Measurements from ENCODE around the gene B4GALNT3.
"Not testable (repeated sequence)": the region's sequence is repeated elsewhere in the genome, so short reads cannot be mapped to it uniquely, and the experiment has no call there.

The B4GALNT3 gene

DNA sequence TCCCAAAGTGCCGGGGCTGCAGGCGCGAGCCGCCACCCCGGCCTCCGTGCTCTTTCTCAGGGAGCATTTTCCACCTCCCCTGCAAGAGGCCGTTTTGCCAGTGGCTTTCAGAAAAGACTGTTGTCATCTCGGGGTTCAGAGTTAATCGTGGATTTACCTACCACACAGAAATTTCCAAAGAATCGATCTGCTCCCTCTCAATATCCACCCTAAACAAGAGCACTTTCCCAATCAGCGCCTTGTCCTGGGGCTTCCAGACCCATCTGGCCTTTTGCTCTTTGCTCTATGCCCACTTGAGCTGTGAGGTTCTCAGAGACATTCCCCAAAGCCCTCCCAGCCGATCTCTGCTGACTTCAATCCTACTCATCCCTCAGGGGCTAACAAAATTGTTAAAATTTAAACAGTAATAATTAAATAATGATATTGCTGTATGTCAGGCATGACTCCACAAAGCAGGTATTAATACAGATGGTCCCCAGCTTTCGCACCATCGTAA, 116.9 kb downstream of the B4GALNT3 start:
- CTCF ChIA-PET = interaction anchor here (0.5 to 2.0 kb wide), 13 partner anchors 11 to 373 kb away, joined by 3 to 14 read pairs (median 4); partner anchors contain the start of gene RAD52
- POLR2A ChIA-PET (ENCODE audit: low non-redundant PET) = no interaction called here
- TF ChIP-seq, protein P1, sequence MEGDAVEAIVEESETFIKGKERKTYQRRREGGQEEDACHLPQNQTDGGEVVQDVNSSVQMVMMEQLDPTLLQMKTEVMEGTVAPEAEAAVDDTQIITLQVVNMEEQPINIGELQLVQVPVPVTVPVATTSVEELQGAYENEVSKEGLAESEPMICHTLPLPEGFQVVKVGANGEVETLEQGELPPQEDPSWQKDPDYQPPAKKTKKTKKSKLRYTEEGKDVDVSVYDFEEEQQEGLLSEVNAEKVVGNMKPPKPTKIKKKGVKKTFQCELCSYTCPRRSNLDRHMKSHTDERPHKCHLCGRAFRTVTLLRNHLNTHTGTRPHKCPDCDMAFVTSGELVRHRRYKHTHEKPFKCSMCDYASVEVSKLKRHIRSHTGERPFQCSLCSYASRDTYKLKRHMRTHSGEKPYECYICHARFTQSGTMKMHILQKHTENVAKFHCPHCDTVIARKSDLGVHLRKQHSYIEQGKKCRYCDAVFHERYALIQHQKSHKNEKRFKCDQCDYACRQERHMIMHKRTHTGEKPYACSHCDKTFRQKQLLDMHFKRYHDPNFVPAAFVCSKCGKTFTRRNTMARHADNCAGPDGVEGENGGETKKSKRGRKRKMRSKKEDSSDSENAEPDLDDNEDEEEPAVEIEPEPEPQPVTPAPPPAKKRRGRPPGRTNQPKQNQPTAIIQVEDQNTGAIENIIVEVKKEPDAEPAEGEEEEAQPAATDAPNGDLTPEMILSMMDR (conservative IDR thresholded peaks at IDR 0.05; ENCODE audit: low read depth) = no peak
- peak overlapping the region; percentile 99 for H3K27ac ChIP-seq
- DNase-seq (ENCODE audit: low spot score) = no peak

DNA sequence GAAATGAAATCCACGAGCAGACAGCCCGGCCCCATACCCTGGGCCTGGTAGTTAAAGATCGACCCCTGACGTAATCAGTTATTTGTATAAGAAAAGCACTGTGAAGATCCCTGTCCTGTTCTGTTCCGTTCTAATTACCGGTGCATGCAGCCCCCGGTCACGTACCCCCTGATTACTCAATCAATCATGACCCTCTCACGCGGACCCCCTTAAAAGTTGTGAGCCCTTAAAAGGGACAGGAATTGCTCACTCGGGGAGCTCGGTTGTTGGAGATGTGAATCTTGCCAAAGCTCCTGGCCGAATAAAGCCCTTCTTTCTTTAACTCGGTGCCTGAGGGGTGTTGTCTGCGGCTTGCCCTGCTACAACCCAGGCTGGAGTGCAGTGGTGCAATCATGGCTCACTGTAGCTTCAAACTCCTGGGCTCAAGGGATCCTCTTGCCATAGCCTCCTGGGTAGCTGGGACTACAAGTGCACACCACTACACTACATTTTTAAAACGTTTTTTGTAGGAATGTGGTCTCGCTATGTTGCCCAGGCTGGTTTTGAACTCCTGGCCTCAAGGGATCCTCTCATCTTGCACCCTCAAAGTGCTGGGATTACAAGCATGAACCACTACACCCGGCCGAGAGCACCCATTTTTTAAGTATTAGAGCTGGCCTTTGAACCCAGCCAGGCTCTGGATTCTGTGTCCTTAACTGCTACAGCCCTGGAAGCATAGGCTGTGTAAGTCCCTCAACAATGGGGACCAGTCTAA, 118.4 kb downstream of the B4GALNT3 start:
- peak overlapping the region; percentile 60 for H3K27ac ChIP-seq
- POLR2A ChIA-PET (ENCODE audit: low non-redundant PET); DNase-seq (ENCODE audit: low spot score): not testable (repeated sequence)
- CTCF ChIA-PET = interaction anchor here (0.5 kb wide), 1 partner anchor 286 kb away, joined by 3 read pairs; no protein-coding TSS in a partner anchor

DNA sequence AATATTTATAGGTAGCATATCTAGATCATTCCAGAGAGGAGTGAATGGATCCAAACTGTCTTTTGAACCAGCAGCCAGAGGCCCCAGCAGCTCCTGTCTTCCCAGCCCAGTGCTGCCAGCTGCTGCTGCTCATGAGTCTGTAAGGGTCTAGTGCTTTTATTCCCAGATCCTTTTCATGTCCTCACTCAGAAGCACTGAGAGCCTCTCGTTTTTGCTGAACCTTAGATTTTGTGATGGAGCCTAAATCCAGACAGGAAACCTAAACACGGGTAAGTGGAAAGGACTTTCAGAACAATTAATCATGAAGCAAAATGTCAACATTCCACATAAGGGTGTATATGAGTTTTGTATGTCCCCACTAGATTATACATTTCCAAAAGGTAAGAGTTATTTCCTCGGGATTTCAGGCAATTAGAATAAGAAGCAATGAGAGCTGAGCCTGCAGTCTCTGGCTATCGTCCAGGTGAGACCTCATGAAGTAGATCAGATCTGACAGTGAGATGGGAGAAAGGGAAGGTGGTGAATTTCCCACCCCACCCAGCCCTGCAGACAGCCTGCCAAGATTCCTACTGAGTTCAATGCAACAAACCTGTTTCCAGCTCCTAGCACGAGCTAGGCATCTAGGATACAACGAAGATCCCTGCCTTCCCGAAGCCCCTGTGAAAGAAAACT, 119.1 kb downstream of the B4GALNT3 start:
- ChIA-PET CTCF (interaction anchor here (0.7 to 1.0 kb wide), 2 partner anchors 172 to 175 kb away, joined by 3 to 4 read pairs; no protein-coding TSS in a partner anchor), POLR2A (ENCODE audit: low non-redundant PET) (no interaction called here)
- TF ChIP-seq, protein P1 (conservative IDR thresholded peaks at IDR 0.05; ENCODE audit: low read depth) = no peak
- no peak for DNase-seq (ENCODE audit: low spot score)
- peak overlapping the region; percentile 60 for H3K27ac ChIP-seq

DNA sequence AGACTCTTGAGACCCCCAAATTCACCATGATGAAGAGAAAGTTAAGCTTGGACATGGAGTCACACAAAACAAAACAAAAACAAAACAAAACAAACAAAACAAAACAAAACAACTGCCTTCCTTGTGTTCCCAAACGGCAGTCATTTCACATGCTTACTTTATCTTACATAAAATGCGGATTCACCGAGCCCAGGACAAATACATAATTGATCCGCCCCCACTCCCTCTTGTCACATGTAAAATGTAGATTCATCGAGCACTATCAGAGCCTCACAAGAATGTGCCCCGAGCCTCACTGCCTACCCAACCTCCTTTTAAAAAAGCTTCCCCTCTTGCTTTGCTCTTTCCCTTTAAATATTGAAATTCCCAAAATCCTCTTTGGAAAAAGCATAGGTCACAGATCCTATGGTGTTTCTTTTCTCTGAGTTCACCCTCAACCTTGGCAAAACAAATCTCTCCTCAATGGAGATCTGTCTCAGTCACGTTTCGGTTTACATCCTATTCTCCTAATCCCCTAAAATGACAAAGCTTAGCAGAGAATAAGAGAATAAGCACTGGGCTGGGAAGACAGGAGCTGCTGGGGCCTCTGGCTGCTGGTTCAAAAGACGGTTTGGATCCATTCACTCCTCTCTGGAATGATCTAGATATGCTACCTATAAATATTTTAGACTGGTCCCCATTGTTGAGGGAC, 119.8 kb downstream of the B4GALNT3 start:
- POLR2A ChIA-PET (ENCODE audit: low non-redundant PET) = interaction anchor here (0.6 kb wide), 1 partner anchor 23 kb away, joined by 3 read pairs; no protein-coding TSS in a partner anchor
- TF ChIP-seq, protein P1 (conservative IDR thresholded peaks at IDR 0.05; ENCODE audit: low read depth) = no peak
- DNase-seq (ENCODE audit: low spot score) = no peak
- CTCF ChIA-PET = interaction anchor here (0.7 to 1.0 kb wide), 3 partner anchors 9 to 174 kb away, joined by 3 to 4 read pairs (median 3); no protein-coding TSS in a partner anchor
- H3K27ac ChIP-seq = peak overlapping the region; percentile 60

DNA sequence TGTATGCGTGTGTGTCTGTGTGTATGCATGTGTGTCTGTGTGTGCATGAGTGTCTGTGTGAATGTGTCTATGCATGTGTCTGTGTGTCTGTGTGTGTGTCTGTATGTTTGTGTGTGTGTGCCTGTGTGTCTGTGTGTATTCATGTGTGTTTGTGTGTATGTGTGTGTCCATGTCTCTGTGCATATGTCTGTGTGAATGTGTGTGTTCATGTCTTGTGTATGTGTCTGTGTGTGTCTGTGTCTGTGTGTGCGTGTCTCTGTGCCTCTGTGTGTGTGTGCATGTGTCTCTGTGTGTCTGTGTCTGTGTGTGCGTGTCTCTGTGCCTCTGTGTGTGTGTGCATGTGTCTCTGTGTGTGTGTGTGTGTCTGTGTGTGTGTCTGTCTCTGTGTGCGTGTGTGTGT, 121.1 kb downstream of the B4GALNT3 start:
- DNase-seq (ENCODE audit: low spot score) = no peak
- TF ChIP-seq, protein P1 (conservative IDR thresholded peaks at IDR 0.05; ENCODE audit: low read depth) = no peak
- ChIA-PET CTCF (no interaction called here), POLR2A (ENCODE audit: low non-redundant PET) (no interaction called here)
- no peak overlapping the region for H3K27ac ChIP-seq

DNA sequence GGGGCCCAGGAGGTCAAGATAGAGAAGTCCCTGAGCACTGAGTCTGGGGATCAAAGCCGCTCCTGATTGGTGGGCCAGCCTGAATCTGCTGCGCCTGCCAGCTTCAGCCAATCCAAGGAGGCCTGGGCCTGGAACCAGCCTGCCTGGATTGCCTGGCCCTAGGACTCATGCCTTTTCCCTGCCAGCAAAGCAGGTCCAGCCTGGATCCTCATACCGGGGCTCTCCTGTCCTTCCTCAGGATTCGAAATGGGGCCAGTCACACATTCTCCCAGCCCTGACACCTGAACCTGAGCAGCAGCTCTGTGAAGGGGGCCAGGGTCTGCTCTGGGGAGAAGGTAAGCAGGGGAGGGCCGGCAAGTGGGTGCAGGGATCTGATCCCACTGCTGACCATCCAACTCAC, 121.6 kb downstream of the B4GALNT3 start:
- CTCF ChIA-PET = no interaction called here
- H3K27ac ChIP-seq = no peak overlapping the region
- TF ChIP-seq, protein P1 (conservative IDR thresholded peaks at IDR 0.05; ENCODE audit: low read depth) = no peak
- DNase-seq (ENCODE audit: low spot score) = no peak
- POLR2A ChIA-PET (ENCODE audit: low non-redundant PET) = no interaction called here

All from RWPE1 (cell line).